ENCODE data around the gene RAPGEF1. TPM values are rescaled to one million over a fixed set of nuclear protein-coding genes. Genes with fewer than 3 reads are reported as not detected.

RAPGEF1 gene
- polyA plus RNA-seq, 1 donor from 2014 or later: 23.6 TPM

DNA sequence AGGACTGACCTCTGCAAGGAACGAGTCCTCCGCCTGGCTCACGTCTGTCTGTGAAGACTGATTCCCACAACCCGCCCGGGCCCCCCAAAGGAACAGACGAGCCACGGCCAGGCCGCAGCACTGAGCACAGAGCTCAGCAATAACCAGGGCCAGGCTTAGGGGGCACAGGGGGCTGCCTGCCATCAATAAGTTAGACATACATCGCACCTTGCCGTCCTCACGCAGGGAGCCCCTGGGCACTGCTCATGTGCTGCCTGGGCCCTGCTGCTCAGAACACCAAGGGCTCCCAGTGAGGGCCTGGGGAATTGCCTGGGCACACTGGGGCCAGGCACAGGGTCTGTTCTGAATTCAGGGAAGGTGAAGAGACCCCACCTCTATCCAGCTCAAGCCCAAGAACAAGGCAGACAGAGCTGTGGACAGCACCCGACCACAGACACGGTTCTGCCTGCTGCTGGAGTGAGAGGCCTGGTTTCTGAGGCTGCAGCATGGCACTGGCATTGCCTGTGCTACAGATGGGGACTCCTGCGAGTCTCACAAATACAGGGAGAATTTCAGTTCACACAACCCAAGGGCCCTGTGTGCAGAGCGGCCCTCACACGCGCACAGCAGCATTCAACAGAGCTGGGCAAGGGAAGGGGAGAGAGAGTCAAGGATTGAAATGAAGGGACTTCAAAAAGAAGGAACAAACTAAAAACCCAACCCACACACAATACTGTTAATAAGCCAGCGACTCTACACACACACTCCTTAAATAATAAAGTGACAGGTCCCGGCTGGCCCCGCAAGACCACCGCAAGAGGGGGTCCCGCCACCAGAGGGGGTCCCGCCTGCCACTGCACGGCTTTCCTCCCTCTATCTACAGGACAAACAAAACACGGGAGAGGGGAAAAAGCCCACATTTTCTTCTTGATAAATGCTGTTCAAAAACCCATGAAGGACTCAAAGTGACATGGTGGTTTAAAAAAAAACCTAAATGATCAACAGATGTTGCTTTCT, 162.6 kb downstream of the RAPGEF1 start:
- Histone ChIP-seq H4K20me1 (ENCODE audit: insufficient read depth) (no peaks in the 10 kb centered on the region), H3K4me2 (ENCODE audit: low read length) (no peak overlapping the region), H3K4me3 (ENCODE audit: low read length) (no peak overlapping the region), H3K9me2 (ENCODE audit: insufficient read depth, low read length) (no peaks in the 10 kb centered on the region), H3K27ac (ENCODE audit: low read length) (no peak overlapping the region), H3K36me3 (ENCODE audit: insufficient read depth, low read length) (no peaks in the 10 kb centered on the region), H3F3A (ENCODE audit: insufficient read depth, low read length, poor library complexity, severe bottlenecking) (no peaks in the 10 kb centered on the region), H3K9ac (ENCODE audit: low read length) (no peak overlapping the region), H3K9me3 (ENCODE audit: low read length) (no peaks in the 10 kb centered on the region), H3K79me2 (replicated peaks; ENCODE audit: insufficient read depth, low read length) (no peaks in the 10 kb centered on the region), H2AFZ (ENCODE audit: low read depth, low read length) (no peak overlapping the region), H3K27me3 (ENCODE audit: insufficient read depth, low read depth, low read length) (no peaks in the 10 kb centered on the region)
- no peak for TF ChIP-seq RAD21 (conservative IDR thresholded peaks at IDR 0.05)
- TF ChIP-seq SMC3 (conservative IDR thresholded peaks at IDR 0.05; ENCODE audit: poor library complexity): no peak
- TF ChIP-seq EZH2 (IDR thresholded peaks at IDR 0.05; ENCODE audit: borderline replicate concordance, insufficient read depth, low read length, poor library complexity, severe bottlenecking): no peak
- TF ChIP-seq, protein P1, sequence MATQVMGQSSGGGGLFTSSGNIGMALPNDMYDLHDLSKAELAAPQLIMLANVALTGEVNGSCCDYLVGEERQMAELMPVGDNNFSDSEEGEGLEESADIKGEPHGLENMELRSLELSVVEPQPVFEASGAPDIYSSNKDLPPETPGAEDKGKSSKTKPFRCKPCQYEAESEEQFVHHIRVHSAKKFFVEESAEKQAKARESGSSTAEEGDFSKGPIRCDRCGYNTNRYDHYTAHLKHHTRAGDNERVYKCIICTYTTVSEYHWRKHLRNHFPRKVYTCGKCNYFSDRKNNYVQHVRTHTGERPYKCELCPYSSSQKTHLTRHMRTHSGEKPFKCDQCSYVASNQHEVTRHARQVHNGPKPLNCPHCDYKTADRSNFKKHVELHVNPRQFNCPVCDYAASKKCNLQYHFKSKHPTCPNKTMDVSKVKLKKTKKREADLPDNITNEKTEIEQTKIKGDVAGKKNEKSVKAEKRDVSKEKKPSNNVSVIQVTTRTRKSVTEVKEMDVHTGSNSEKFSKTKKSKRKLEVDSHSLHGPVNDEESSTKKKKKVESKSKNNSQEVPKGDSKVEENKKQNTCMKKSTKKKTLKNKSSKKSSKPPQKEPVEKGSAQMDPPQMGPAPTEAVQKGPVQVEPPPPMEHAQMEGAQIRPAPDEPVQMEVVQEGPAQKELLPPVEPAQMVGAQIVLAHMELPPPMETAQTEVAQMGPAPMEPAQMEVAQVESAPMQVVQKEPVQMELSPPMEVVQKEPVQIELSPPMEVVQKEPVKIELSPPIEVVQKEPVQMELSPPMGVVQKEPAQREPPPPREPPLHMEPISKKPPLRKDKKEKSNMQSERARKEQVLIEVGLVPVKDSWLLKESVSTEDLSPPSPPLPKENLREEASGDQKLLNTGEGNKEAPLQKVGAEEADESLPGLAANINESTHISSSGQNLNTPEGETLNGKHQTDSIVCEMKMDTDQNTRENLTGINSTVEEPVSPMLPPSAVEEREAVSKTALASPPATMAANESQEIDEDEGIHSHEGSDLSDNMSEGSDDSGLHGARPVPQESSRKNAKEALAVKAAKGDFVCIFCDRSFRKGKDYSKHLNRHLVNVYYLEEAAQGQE (IDR thresholded peaks at IDR 0.05; ENCODE audit: borderline replicate concordance): no peak
- TF ChIP-seq MXI1 (conservative IDR thresholded peaks at IDR 0.05; ENCODE audit: poor library complexity, severe bottlenecking): no peak

DNA sequence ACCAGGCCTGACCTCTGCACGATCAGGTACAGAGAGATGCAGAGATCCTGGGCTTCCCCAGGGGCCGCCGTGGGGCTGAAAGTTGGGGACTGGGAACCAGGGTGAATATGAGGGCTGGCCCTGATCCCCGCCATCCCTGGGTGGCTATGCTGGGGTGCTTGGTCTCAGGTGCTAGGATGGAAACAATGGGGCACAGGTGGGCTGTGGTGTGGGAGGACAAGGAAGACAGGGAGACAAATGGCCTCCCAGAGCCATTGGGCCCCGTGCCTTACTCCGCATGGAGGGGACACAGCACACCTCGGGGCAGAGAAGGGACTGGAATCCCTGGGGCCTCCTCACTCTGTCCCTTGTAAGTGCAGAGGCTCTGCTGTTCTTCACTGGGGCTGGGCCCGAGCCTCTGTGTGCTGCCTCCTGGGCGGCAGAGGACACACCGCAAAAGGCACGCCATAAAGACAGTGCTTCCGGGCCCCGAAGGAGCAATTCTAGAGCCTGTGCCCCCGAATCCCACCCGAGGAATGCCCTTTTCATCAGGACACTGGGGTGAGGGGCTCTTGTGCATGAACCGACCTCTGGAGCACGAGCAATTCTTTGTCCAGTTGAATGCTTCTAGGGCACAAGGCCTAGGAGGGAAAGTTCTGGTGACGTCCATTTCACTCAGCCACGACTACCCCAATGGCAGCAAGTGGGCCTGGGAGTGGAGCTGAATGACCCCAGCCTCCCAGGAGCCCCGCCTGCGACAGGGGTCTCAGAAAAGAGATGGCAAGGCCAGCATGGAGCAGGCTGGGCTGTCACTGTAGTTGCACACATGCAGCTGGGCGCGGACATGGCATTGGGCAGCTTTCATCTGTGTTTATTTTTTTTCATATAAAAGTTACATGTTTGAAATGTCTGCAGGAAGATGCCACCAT, 163.7 kb downstream of the RAPGEF1 start:
- TF ChIP-seq, protein P1 (IDR thresholded peaks at IDR 0.05; ENCODE audit: borderline replicate concordance): no peak
- no peak for TF ChIP-seq RAD21 (conservative IDR thresholded peaks at IDR 0.05)
- H3K9me3 ChIP-seq (ENCODE audit: low read length): no peaks in the 10 kb centered on the region
- H2AFZ ChIP-seq (ENCODE audit: low read depth, low read length): no peak overlapping the region
- no peaks in the 10 kb centered on the region for H3F3A ChIP-seq (ENCODE audit: insufficient read depth, low read length, poor library complexity, severe bottlenecking)
- no peak overlapping the region for H3K4me2 ChIP-seq (ENCODE audit: low read length)
- no peaks in the 10 kb centered on the region for H4K20me1 ChIP-seq (ENCODE audit: insufficient read depth)
- H3K27me3 ChIP-seq (ENCODE audit: insufficient read depth, low read depth, low read length): no peaks in the 10 kb centered on the region
- no peaks in the 10 kb centered on the region for H3K36me3 ChIP-seq (ENCODE audit: insufficient read depth, low read length)
- H3K79me2 ChIP-seq (replicated peaks; ENCODE audit: insufficient read depth, low read length): no peaks in the 10 kb centered on the region
- H3K4me3 ChIP-seq (ENCODE audit: low read length): no peak overlapping the region
- no peak overlapping the region for H3K9ac ChIP-seq (ENCODE audit: low read length)
- H3K9me2 ChIP-seq (ENCODE audit: insufficient read depth, low read length): no peaks in the 10 kb centered on the region
- no peak overlapping the region for H3K27ac ChIP-seq (ENCODE audit: low read length)
